Adrenal gland (tissue), 5 donors: ENCODE results near the gene TRH.

ENCODE experiments used
- POLR2A ChIP-seq, 2 donors: fragments of 450-650 bp; IDR thresholded peaks; one replicate each; pipeline ENCODE4 v1.6.1; 2017; ENCODE audit warnings: antibody characterized with exemption in 2 of 2, mild to moderate bottlenecking in 2 of 2, moderate library complexity in 1 of 2
- TF ChIP-seq, protein P1 (sequence below), 6 experiments: fragments of 450-650 bp in 4 of 6; fragments of 200-600 bp in 2 of 6; sonication (generic) in 1 of 6; IDR thresholded peaks; 1 replicate in 5 of 6; 2 replicates in 1 of 6; pipeline versions ENCODE4 v1.5.1 to v1.8.0; 2016 to 2021; ENCODE audit warnings: antibody characterized with exemption in 6 of 6, mild to moderate bottlenecking in 2 of 6, moderate library complexity in 1 of 6
- donor health status: DM: no; HTN: no; CAD: no.

DNA sequence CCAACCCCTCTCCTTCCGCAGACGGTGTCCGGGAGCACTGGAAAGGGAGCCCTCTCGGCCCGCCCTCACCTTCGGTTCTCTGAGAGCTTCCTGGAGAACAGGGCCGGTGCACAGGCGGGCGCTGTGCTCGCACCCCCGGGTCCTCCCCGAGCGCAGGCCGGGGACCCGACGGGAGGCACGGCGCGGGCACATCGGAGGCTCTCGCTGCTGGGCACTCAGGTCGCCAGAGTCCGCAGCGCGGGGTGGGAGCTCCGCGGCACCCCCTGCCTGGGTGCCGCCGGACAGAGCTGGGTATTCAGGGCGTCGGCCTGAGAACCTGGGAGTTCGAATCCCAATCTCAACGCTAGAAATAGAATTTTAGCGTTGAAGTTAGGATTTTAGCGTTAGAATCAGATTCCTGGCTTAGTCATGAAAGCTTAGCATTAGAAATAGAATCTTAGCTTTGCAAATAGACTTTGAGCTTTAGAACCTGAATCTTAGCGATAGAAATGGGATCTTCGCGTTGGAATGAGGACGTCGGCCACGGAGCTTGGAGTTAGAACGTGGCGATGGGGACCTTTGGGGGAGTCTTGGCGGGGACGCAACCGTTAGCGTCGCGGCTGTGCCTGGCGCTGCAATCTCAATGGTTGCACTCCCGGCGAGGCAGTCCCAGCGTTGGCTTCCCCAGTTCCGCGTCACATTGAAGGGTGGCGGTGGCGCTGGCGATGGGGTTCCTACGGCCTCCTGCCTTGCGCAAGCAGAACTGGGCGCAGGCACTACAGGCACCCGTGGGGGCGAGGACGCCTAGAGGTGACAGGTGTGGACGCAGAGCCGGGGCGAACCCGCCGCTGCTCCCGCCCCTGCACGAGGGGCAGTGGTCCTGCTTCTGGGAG lies 549 bp downstream of the TRH start:
- TF ChIP-seq, protein P1, sequence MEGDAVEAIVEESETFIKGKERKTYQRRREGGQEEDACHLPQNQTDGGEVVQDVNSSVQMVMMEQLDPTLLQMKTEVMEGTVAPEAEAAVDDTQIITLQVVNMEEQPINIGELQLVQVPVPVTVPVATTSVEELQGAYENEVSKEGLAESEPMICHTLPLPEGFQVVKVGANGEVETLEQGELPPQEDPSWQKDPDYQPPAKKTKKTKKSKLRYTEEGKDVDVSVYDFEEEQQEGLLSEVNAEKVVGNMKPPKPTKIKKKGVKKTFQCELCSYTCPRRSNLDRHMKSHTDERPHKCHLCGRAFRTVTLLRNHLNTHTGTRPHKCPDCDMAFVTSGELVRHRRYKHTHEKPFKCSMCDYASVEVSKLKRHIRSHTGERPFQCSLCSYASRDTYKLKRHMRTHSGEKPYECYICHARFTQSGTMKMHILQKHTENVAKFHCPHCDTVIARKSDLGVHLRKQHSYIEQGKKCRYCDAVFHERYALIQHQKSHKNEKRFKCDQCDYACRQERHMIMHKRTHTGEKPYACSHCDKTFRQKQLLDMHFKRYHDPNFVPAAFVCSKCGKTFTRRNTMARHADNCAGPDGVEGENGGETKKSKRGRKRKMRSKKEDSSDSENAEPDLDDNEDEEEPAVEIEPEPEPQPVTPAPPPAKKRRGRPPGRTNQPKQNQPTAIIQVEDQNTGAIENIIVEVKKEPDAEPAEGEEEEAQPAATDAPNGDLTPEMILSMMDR (IDR thresholded peaks at IDR 0.05) = no peak
- TF ChIP-seq POLR2A (IDR thresholded peaks at IDR 0.05) = no peak
